Ovary (tissue), 9 donors: ENCODE data around the gene TLR8. TPM values are rescaled to one million over a fixed set of nuclear protein-coding genes. Genes with fewer than 3 reads are reported as not detected.

Experiments used
- DNase-seq, 5 donors: peaks; one replicate each; pipeline ENCODE4 v3.0.0-alpha.2; 2019 to 2020
- H3K27ac ChIP-seq, 2 donors: fragments of 200-600 bp; one replicate each; pipeline versions ENCODE4 v1.5.1 to v1.8.0; 2019 to 2022
- H3K27me3 ChIP-seq: fragments of 200-600 bp; one replicate; pipeline ENCODE4 v1.8.0; 2022
- H3K36me3 ChIP-seq: fragments of 200-600 bp; sonication (generic); one replicate; pipeline ENCODE4 v1.5.1; 2019
- H3K4me1 ChIP-seq: one replicate; pipeline ENCODE4 v1.8.1; 2013; ENCODE audit warnings: mild to moderate bottlenecking, moderate library complexity; ENCODE audit not compliant: insufficient read depth
- H3K4me3 ChIP-seq: fragments of 200-600 bp; sonication (generic); one replicate; pipeline ENCODE4 v1.5.1; 2017
- H3K9me3 ChIP-seq, 2 donors: fragments of 200-600 bp in 1 of 2; sonication (generic) in 1 of 2; one replicate each; pipeline versions ENCODE4 v1.5.1 to v1.8.1; 2013 to 2019; ENCODE audit warnings: mild to moderate bottlenecking in 1 of 2, moderate library complexity in 1 of 2
- CTCF ChIP-seq, 3 donors: fragments of 450-650 bp in 2 of 3; fragments of 200-600 bp in 1 of 3; IDR thresholded peaks; one replicate each; pipeline versions ENCODE4 v1.5.1 to v1.8.0; 2016 to 2022; ENCODE audit warnings: antibody characterized with exemption in 3 of 3, mild to moderate bottlenecking in 1 of 3
- EP300 ChIP-seq: sonication (generic); formaldehyde crosslinking; IDR thresholded peaks from one replicate; pipeline ENCODE4 v1.6.1; 2017; ENCODE audit warnings: antibody characterized with exemption
- POLR2A ChIP-seq: fragments of 450-650 bp; IDR thresholded peaks from one replicate; pipeline ENCODE4 v1.6.1; 2017; ENCODE audit warnings: antibody characterized with exemption, mild to moderate bottlenecking, moderate library complexity
- WGBS, 3 donors: extraction: QIAGEN DNeasy Blood & Tissue Kit in 1 of 3; methylation state at CpG; one replicate each; pipeline versions ENCODE4 v1.1.5 to v1.1.7; 2013 to 2017; 5-methylcytosine and 5-hydroxymethylcytosine counted together
- intact Hi-C, 4 donors: fragments of 100-400 bp; cut with DNase I; formaldehyde crosslinking; loops; one replicate each; pipeline versions ENCODE4 v1.11.0 to v1.15.1; 2022 to 2023
- polyA plus RNA-seq, 2 donors: library from polyadenylated mRNA; stranded (reverse); fragments of 200-250 nt in 1 of 2; fragments of 350-450 nt in 1 of 2; fragmentation: Illumina TruSeq in 1 of 2; extraction: RNeasy Lipid Tissue Mini Kit (QIAGEN cat#74804) in 1 of 2; gene quantifications; one replicate each; pipeline ENCODE4 v1.2.3, GENCODE V29; 2013 to 2014
- total RNA-seq, 7 donors: library from RNA; depleted of rRNA in 2 of 7; stranded (reverse); fragments of >200 nt in 2 of 7; fragmentation: NEBNext Ultra II Directional in 3 of 7; extraction: Animal tissue kit (Norgen Biotek cat#: 25700) in 3 of 7; gene quantifications; one replicate each; pipeline versions ENCODE4 v1.1.0 to v1.2.4, GENCODE V29; 2016 to 2023
- donor health status: DM: no; HTN: no; CAD: no; lungs with moderate emphysema.
- donor health status: DM: no; HTN: no; CAD: no.
- donor health status: Bipolar disorder and iron deficiency.
- donor health status: DM: yes; HTN: yes; CAD: no.
- donor health status: DM: no; HTN: no; CAD: no.
- donor health status: DM: yes; HTN: yes; CAD: no.

Gene TLR8
- total and polyA plus RNA-seq, 9 donors, result 0.18 to 2.5 (median 0.30) TPM

GRCh38 chrX:12956704-12957534 is 50.5 kb downstream of the TLR8 start:
- DNase-seq, result no peak
- Histone ChIP-seq H3K27me3 (no peaks in the 10 kb centered on the region), H3K36me3 (no peaks in the 10 kb centered on the region), H3K9me3 (no peaks in the 10 kb centered on the region), H3K4me3 (no peak overlapping the region), H3K27ac (no peak overlapping the region), H3K4me1 (peaks cover 4% of the 10 kb centered on the region)
- WGBS, 3 donors, result 65 to 71% (median 69%) methylated on average over 8 of the region's 8 CpGs
- intact Hi-C loops, result no loop called here
- TF ChIP-seq CTCF (IDR thresholded peaks at IDR 0.05) (no peak), EP300 (no peak), POLR2A (no peak)

DNA sequence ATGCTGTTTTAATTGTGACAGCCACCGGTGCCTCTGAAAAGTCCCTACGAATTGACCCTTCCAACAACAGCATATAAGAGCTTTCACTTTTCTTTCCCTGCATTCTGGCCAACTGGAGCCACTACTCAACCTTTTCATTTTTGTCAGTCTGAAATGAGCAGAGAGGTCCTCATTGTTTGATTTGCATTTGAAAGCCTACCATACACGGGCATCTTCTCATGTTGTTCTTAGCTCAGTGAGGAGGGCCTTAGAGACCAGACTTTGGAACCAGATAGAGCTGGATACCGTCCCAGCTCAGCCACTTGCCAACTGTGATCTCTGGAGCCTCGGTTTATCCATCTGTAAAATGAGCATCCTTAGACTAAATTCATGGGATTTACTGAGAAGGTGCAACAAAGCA is 51.6 kb downstream of the TLR8 start:
- intact Hi-C loops, result no loop called here
- 77 to 82% (median 78%) methylated on average over 5 of the region's 5 CpGs for WGBS, 3 donors
- peaks cover 4% of the 10 kb centered on the region for H3K4me1 ChIP-seq
- no peaks in the 10 kb centered on the region for H3K9me3 ChIP-seq
- H3K27ac ChIP-seq, result no peak overlapping the region
- H3K27me3 ChIP-seq, result no peaks in the 10 kb centered on the region
- H3K36me3 ChIP-seq, result no peaks in the 10 kb centered on the region
- TF ChIP-seq CTCF (IDR thresholded peaks at IDR 0.05), result no peak
- no peak for TF ChIP-seq POLR2A
- no peak for TF ChIP-seq EP300
- H3K4me3 ChIP-seq, result no peak overlapping the region
- no peak for DNase-seq

DNA sequence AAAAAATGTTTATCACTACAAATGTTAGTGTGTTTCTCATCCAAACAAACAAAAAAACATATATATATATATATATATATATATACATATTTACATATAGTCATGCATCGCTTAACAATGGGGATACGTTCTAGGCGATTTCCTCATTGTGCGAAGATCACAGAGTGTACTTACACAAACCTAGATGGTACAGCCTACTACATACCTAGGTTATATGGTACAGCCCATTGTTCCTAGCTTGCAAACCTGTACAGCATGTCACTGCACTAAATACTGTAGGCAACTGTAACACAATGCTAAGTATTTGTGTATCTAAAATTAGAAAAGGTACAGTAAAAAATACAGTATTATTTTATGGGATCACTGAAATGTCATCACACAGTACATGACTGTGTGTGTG is 52.0 kb downstream of the TLR8 start:
- intact Hi-C loops, result no loop called here
- no peak for DNase-seq

DNA sequence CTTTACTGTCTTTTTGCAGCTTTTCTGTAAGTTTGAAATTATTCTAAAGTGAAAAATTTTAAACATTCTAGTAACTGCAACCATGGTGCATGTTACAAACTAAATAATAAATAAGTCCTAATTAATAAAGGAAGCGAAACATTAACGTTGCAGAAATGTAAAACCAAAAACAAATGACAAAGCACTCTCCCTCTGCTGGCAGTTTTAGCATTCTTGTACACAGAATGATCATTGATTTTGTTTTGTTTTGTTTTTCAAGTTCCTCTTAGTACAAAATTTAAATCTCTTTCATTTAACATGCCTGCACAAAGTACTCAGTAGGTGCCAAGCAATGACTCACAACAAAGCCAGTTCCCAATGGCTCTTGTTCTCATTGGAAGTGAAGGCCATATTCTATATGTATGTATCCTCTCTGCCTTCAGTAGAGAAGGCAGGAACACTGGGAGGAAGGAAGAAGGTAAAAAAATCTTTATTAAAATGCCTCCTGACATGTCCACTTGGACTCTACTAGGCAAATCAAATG is 54.8 kb downstream of the TLR8 start:
- Histone ChIP-seq H3K4me1 (peaks cover 3% of the 10 kb centered on the region), H3K36me3 (no peaks in the 10 kb centered on the region), H3K27ac (no peak overlapping the region), H3K4me3 (no peak overlapping the region), H3K27me3 (no peaks in the 10 kb centered on the region), H3K9me3 (no peaks in the 10 kb centered on the region)
- TF ChIP-seq EP300, result no peak
- TF ChIP-seq CTCF (IDR thresholded peaks at IDR 0.05), result no peak
- no peak for TF ChIP-seq POLR2A
- intact Hi-C loops, result no loop called here
- DNase-seq, result no peak
- 50 to 69% (median 58%) methylated on average over 2 of the region's 2 CpGs for WGBS, 3 donors

More for the DNA sequence above, 52.0 kb downstream of the TLR8 start:
- Histone ChIP-seq H3K27me3 (no peaks in the 10 kb centered on the region), H3K9me3 (no peaks in the 10 kb centered on the region), H3K36me3 (no peaks in the 10 kb centered on the region), H3K27ac (no peak overlapping the region), H3K4me3 (no peak overlapping the region), H3K4me1 (peaks cover 4% of the 10 kb centered on the region)
- TF ChIP-seq EP300 (no peak), CTCF (IDR thresholded peaks at IDR 0.05) (no peak), POLR2A (no peak)
- 92 to 95% (median 95%) methylated on average over 4 of the region's 4 CpGs for WGBS, 3 donors
